C4-2B (cell line): ENCODE data around the gene LRRC75A.
"Not testable (repeated sequence)": the region's sequence is repeated elsewhere in the genome, so short reads cannot be mapped to it uniquely, and the experiment has no call there.

Source experiments
- H3K27ac ChIP-seq: fragments of 450-650 bp; 2 replicates; pipeline ENCODE4 v1.5.1; 2017
- CTCF ChIP-seq: fragments of 450-650 bp; conservative IDR thresholded peaks from 2 replicates; pipeline ENCODE4 v1.5.1; 2017; ENCODE audit warnings: mild to moderate bottlenecking
- ZFX ChIP-seq: fragments of 450-650 bp; IDR thresholded peaks from 2 replicates; pipeline ENCODE4 v1.6.1; 2017

LRRC75A gene

GRCh38 chr17:16491703-16492612 is at the start of gene LRRC75A:
LRRC75A (minus strand) TSS chr17:16492193; CDS start chr17:16491990, 203 bp downstream.
- peak within 1 kb of the TSS; percentile 18; the same call in 1 of the 2 replicates for H3K27ac ChIP-seq
- TF ChIP-seq ZFX (no peak; the same call in 1 of the 2 replicates), CTCF (no peak)

- H3K27ac ChIP-seq, result no peak overlapping the region
- TF ChIP-seq CTCF (peak; percentile 41), ZFX (no peak)
Observed at GRCh38 chr17:16537130-16537458, 45.1 kb upstream of the LRRC75A start.

GRCh38 chr17:16534236-16534635 is 42.2 kb upstream of the LRRC75A start:
- no peak for TF ChIP-seq CTCF
- TF ChIP-seq ZFX, result no peak
- H3K27ac ChIP-seq, result no peak overlapping the region

GRCh38 chr17:16529906-16530305 is 37.9 kb upstream of the LRRC75A start:
- H3K27ac ChIP-seq, result no peak overlapping the region
- no peak for TF ChIP-seq ZFX
- no peak for TF ChIP-seq CTCF

- H3K27ac ChIP-seq, result no peak overlapping the region
- TF ChIP-seq CTCF (no peak), ZFX (no peak)
Observed at GRCh38 chr17:16527298-16527697, 35.3 kb upstream of the LRRC75A start.

GRCh38 chr17:16525556-16525955 is 33.6 kb upstream of the LRRC75A start:
- TF ChIP-seq CTCF, result peak; percentile 10

GRCh38 chr17:16521070-16521727 is 29.2 kb upstream of the LRRC75A start:
- H3K27ac ChIP-seq, result no peak overlapping the region
- no peak for TF ChIP-seq ZFX
- TF ChIP-seq CTCF, result peak; percentile 95

More at GRCh38 chr17:16525556-16525955, 33.6 kb upstream of the LRRC75A start:
- H3K27ac ChIP-seq, result not testable (repeated sequence)
